Measurements from ENCODE around the gene TACR2. TPM values are rescaled to one million over a fixed set of nuclear protein-coding genes. Genes with fewer than 3 reads are reported as not detected.

The TACR2 gene
- not detected for total RNA-seq
- long read RNA-seq, partial matches to known transcripts, result 0 of 3 reads
- long read RNA-seq, other reads (novel, unspliced or antisense), result 2 of 3 reads

DNA sequence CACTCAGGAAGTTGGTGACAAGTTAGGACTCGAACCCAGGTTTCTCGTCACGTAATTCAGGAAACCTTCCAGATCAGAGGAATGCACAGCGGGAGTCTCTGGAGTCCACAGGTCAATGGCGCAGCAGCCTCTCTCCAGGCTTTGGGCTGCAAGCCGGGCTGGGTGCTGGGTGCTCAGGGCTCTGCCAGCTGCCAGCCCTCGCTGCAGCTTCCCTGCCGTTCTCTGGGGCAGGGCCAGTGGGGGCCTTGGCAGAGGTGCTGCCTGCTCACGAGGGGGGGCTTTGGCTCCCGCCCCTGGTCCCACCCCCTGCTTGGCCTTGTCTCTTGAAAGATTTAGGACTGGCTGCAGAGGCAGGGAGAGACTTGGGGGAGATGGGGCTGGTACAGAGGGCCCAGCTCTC lies at the start of gene TACR2:
TSS of gene TACR2 (minus strand) at position 224 of the 400 bp plus-strand sequence. CDS start 595 bp downstream, outside the sequence.
- intact Hi-C loops (cut with micrococcal nuclease), result no loop called here
- ATAC-seq, result no peak
- no peak for DNase-seq

DNA sequence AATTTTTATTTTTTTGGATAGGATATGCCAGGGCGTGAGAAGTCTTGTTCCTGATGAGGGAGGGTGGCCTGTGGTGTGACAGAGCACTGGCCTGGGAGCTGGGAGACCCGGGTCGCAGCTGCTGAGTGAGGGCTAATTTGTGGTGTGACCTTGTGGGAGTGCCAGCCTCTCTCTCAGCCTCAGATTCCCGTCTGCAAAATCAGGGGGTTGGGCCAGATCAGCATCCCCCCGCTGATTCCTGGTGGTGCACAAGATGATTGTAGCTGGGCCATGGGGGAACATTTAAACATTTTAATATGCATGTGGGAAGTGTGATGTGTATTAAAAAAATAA lies 49.4 kb upstream of the TACR2 start:
- DNase-seq (peak; percentile 6), ATAC-seq (no peak)
- intact Hi-C loops (cut with micrococcal nuclease), result no loop called here

DNA sequence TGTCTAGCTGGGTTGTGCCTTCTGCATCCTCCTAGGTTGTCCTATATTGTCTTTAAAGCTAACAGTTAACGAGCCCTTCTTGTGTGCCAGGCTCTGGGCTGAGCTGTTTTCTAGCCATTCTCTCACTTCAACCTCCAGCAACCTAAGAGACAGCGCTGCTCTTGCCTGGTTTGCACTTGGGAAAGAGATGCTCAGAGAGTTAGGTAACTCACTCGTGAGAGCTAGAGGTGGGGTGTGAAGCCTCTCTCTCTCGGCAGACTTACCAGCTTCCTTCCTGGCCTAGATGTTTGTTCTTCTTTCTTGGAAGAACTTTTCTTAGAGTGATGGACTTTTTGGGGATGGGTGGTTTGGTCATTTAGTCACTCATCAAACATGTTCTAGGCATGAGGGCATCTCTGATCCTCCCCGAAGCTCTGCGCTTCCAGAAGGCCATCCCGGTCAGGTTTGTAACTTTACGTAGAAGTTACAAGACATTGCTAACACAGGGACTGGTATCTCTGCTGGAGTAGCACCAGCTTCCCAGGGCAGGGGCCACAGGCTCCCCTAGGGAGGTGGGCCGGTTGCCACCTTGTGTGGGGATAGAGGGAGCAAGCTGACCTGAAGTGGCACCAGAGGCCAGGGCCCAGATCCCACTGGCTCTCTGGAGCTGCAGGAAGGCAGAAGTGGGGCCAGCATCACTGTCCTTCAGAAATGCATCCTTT lies 48.9 kb upstream of the TACR2 start:
- intact Hi-C loops (cut with micrococcal nuclease), result no loop called here
- peak; percentile 7 for DNase-seq
- ATAC-seq, result no peak

DNA sequence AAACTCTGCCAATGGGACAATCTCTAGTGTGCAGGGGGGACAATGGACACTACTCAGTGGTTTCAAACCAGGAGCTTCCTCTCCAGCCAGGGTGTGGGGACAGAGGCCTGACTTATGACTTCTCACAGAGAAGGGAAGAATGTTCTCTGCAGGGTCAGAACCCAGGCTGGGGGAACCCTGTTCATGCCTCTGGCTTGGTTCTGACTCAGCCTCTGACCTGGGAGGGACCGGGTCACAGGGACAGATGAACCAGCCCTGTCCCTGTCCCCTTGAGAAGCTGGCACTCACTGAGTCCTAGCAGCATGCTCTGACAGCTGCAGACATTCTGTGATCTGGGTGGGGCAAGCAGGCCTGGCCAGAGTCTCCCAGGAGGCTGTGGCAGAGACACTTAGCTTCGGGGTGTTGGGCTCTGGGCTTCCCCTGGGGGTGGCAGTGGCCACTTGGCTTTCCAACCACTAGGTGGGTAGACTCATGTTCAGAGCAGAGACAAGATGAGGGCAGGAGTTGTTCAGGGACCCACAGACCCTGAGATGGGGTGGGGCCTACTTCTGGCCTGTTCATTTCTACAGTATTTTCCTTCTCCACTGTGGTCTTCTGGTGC lies 48.2 kb upstream of the TACR2 start:
- intact Hi-C loops (cut with micrococcal nuclease), result no loop called here
- peak; percentile 47 for DNase-seq
- ATAC-seq, result peak; percentile 51

DNA sequence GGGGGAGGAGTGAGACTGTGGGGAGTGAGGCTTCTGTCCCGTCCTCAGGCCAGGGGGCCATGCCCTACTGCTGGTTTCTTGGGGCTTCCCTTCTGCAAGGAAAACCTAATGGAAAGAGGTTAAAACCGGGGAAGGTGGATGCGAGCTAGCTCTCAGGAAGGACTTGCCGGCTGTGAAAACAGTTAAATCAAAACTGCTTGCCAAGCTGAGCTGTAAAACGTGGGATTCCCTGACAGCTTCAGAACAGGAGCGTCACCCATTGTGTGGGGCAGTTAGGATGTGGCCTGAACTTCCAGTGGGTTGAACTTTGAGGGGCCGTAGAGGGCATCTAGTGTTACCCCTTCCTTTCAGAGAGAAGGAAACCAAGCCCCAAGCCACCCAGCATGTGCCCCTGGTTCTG lies 47.7 kb upstream of the TACR2 start:
- no peak for DNase-seq
- intact Hi-C loops (cut with micrococcal nuclease), result no loop called here
- no peak for ATAC-seq

DNA sequence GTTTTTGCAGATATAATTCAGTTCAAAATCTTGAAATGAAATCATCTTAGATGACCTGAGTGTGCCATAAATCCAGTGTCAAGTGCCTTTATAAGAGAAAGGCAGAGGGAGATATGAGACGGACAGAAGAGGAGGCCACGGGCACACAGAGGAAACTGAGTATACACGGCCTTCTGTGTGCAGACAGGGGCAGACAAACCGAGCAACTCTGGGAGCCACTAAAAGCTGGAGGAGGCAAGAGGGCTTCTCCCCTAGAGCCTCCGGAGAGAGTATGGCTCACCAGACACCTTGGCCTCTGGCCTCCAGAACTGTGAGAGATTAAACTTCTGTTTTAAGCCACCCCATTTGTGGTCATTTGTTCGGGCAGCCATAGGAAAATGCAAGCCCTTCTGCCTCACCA lies 47.2 kb upstream of the TACR2 start:
- intact Hi-C loops (cut with micrococcal nuclease), result no loop called here
- no peak for ATAC-seq
- no peak for DNase-seq

DNA sequence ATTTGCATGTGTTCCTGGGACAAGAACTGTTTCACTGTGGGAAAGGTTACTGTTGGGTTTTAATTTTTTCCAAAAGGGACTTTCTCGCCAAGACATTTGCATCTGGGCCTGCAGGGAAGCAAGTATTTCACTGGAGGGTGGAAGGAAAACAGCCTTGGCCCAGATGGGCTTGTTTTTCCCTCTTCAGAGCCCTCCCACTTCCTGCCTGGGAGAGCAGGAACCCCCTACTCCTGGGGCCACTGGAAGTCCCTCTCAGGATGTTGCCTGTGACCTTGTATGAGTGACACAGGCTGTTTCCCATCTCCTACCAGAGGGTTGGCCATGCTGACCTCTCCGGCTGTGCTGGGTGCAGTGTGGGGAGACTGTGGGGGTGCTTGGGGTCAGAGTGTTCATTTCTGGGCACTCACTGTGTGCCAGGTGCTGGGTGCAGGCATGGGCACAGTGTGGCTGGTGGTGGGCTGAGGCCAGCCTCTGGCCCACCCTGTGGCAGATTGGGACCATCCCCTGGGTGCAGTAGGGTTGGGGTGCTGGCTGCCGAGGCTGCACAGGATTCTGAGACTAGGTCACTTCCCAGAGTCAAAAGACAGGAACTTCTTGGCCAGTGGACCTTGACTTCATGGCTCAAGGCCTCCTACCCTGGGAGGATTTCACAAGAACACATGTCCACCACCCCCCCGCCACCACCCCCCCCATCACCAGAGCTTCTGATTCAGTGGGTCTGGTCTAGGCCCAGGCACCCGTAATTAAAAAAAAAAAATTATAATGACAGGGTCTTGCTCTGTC lies 44.7 kb upstream of the TACR2 start:
- ATAC-seq (peak; percentile 70), DNase-seq (no peak)
- intact Hi-C loops (cut with micrococcal nuclease), result no loop called here

DNA sequence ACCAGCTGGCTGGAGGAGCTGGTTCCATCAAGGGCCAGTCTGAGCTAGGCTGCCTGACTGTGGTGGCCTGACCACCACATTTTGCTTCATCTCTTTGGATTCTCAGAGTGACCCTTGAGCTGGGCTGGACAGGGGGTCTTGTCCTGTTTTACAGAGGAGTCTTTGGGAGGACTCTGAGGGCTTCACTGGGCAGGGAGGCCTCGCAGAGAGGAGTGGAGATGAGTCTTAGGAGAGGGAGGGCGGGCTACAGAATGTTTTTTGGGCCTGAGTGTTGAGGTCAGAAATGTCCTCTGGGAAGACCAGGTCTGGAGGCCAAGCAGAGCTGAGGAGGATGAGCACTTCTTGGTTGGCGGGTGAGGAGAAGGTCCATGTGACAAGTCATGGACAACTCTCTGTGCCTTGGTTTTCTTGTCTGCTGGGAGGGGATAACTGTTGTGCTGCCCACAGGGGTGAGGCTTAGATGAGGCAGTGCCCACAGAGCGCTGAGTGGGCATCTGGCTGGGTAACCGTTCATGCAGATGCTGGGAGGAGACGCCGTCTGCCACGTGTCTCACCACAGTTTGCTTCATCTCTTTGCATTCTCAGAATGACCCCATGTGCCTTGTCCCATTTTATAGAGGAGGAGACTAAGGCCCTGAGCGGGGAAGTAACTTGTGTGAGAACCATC lies 44.0 kb upstream of the TACR2 start:
- intact Hi-C loops (cut with micrococcal nuclease), result no loop called here
- DNase-seq (no peak), ATAC-seq (no peak)

DNA sequence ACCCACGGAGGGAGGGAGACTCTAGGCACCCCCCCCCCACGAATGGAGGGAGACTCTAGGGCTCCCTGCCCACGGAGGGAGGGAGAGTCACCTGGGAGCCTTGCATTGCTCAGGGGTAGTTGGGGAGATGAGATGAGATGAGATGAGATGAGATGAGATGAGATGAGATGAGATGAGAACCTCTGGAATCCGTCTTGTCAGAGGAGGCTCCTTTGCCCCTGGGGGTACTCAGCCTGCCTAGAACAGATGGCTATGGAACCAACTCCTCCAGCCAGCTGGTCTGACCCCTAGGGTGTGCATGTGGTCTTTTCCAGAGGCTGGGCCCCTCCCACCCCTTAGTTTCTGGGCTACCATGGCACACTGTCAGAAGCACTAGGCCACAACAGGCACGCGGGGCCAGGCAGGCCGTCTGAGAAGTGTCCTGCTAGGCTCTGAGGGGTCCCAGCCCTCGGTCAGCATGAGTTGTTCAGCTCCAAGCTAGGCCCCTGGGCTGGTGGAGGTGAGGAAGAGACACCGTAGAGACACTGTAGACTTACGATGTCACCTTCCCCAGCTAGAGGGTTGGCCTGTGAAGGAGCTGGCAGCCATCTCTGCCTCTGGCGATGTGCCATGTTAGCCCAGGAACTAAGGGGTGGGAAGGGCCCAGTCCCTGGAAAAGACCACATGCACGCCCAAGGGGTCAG lies 43.3 kb upstream of the TACR2 start:
- DNase-seq (no peak), ATAC-seq (no peak)
- intact Hi-C loops (cut with micrococcal nuclease), result no loop called here

DNA sequence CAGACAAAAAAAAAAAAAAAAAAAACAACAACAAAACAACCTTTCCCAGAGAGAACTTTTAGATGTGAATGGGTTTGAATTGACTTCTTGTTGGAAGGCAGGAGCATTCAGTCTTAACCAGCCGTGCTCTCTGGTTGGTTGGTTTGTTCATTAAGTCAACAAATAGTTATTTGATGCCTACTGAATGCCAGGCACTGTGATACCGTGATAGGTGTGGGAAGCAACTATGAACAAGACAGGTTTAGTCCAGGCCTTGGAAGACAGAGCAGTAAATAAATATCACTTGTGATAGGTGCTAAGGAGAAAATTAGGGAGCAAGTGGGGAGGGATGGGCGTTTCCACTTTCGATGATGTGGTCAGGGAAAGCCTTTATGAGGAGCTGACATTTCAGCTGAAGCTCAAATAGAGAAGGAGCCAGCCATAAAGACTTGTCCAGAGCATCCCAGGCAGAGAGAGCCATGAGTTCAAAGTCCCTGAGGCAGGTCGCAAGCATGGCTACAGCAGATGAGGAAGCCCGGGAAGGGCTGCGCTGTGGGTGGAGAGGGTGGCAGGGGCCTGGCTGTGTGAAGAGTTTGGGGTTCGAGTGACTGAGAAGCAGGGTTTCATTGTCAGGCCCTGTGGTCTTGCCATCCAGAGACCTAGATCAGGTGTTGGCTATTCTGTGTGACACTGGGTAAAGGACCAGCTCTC lies 42.5 kb upstream of the TACR2 start:
- no peak for DNase-seq
- ATAC-seq, result no peak
- intact Hi-C loops (cut with micrococcal nuclease), result no loop called here

DNA sequence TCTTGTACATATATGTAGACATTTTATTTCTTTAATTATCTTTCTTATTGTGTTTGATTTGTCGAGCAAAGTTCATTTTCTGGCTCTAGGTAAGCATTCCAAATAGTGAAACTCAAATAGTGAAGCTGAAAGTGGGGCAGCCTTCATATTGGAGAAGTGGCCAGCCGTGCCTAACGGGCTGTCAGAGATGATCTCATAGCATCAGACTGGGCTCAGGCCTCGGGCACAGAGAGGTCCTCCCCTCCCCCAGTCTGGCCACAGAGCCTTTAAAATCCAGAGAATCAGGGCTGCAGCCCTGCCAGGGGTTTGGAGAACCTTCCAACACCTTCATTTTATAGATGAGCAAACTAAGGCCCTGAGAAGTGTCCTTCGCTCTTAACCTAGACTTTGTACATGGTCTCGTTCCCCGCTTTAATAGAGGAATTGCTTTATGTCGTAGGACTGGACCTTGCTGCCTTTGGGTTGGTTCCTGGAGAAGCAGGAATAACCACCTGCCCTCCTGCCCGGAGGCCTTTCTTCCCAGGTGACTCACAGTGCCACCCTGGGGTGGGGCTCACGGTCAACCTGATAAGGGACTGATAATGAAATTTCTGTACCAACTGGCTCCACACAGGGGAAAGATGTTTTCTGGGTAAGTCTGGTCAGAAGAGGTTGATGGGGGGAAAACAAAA lies 41.8 kb upstream of the TACR2 start:
- DNase-seq (no peak), ATAC-seq (no peak)
- intact Hi-C loops (cut with micrococcal nuclease), result no loop called here

DNA sequence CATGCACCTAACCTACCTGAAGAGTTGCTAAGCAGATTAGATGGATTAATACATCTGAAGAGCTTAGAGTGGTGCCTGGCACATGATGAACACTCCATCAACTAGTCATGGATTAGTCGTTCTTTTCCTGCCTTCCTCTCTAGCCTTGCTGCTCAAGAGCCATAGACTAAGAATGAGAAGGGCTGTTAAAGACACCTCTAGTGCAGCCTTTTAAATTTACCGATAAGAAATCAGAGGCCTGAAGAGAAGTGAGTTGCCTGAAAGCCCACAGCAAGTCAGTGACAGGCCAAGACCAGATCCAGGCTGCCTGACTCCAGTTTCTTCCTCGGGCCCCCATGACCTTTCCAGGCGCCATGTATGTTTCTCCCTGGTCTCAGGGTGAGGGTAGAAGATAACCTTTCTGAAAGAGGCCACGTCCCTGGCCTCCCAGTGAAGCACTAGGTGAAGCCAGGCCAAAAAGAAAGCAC lies 41.1 kb upstream of the TACR2 start:
- DNase-seq (no peak), ATAC-seq (no peak)
- intact Hi-C loops (cut with micrococcal nuclease), result no loop called here

DNA sequence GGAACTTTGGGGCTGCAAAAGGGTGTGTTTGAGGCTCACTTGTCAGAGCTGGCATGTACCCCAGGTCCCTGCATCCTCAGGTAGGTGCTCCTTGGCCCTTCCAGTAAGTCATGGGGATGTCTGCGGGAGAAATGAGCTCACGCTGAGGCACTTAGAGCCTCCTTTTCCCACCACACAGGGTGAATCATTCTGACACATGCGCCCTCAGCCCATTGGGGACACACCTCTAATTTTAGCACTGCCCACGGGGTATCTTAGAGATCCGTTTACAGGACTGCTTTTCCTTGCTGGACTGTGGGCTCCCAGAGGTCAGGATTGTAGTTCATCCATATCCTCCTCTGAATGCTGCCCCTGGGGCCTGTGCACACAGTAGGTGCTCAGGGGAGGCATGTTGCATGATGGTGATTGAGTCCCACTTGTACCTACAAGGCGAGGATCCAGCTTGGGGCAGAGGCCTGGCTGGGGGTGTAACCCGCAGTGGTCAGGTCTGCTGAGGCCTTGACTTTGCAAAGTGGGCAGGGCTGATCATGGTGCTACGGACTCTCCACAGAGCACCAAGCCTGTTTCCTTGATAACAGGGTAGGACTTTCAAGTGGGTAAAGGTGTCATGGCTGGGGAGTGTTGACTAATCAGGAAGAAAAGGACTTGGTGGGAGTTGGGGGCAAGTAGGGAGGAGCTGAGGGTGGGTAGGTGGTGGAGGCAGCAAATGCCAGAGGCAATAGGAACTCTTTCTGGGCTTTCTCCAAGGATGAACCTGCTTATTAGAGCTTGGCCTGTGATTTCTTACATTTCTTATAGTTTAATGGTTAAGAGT lies 40.4 kb upstream of the TACR2 start:
- intact Hi-C loops (cut with micrococcal nuclease), result no loop called here
- ATAC-seq (no peak), DNase-seq (no peak)

DNA sequence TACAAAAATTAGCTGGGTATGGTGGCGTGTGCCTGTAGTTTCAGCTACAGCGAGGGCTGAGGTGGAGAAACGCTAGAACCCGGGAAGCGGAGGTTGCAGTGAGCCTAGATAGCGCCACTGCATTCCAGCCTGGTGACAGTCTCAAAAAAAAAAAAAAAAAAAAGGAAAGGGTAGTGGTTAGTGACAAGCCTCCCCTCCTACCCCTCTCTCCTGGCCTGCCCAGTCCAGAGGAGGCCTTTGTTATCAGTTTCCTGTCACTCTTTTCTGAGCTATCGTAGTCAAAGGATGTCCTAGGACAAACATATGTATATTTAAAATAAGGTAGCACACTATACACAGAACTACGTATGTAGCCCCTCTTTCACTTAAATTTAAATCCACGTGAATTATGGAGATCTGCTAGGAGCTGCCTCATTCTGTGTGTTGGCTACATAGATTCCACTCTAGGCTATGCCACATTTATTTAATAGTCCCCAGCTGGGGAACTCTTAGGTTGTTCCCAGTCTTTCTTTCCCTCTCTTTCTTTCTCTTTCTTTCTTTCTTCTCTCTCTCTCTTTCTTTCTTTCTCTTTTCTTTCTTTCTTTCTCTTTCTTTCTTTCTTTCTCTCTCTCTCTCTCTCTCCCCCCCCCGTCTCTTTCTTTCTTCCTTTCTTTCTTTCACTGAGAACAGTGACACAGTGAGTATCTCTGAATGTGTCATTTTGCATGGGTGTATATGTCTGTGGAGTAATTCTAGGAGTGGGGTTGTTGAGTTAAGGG lies 38.5 kb upstream of the TACR2 start:
- no peak for ATAC-seq
- intact Hi-C loops (cut with micrococcal nuclease), result no loop called here
- no peak for DNase-seq

DNA sequence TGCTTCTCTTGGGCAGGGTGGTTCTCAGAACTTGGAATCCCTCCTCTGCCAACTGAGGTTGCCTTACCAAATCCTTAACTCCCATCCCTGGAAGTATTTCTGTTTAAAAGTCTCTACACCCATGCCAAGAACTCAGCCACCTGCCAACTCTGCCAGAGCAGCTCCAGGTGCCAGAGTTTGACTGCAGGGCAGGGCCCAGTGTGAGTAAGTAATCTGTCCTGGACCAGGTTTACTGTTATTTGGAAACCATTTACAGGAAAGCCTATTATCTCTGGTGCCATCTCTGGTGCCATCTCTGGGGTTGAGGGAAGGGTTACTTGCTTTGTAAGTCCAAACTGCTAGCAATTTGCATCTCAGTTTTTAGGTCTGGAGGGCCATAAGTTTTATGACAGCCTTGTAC lies 37.1 kb upstream of the TACR2 start:
- intact Hi-C loops (cut with micrococcal nuclease), result no loop called here
- no peak for DNase-seq
- ATAC-seq, result no peak

DNA sequence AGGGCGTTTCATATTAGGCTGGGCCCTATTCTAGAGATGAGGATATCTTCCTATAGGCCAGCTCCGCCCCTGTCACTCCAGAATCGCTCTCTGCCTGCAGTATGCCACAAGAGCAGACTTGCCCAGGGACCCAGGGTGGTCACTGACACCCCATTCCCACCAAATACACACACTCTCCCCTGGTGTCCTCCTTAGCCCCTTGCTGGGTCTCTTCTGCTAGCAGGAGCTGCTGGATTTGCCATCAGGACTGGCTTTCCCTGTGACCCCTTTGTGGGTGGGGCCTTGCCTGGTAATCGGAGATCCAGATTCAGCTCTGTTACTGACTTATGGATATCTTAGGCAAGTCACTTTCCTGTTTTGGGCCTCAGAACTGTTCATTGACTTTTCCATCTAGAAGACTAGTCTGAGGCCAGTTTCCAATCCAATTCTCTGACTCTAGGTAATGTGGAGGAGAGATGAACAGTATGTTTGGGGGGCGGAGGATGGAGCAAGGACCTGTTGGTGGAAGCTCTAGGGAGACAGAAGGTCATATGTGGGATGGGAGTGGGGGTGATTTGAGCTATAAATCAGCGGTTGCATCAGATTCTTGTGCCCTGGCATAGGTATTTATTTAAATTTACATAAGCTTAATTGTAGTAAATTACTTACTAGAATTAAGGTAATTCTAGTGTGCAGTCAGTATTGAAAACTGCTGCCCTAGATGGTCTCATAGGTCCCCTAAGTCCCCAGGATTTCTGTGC lies 36.1 kb upstream of the TACR2 start:
- no peak for DNase-seq
- intact Hi-C loops (cut with micrococcal nuclease), result no loop called here
- ATAC-seq, result no peak

All from left ventricle myocardium superior (tissue), 1 donor.